Naive thymus-derived CD8-positive, alpha-beta T cell (primary cell): ENCODE data around the gene SPAST. TPM values are rescaled to one million over a fixed set of nuclear protein-coding genes. Genes with fewer than 3 reads are reported as not detected.
"Not testable (repeated sequence)": the region's sequence is repeated elsewhere in the genome, so short reads cannot be mapped to it uniquely, and the experiment has no call there.

Source experiments
- ATAC-seq, 2 donors: fragments of 150-1000 bp; cut with Tn5 transposase in 1 of 2; sonication (Bioruptor Pico), chemical (Tn5 transposase) in 1 of 2; 1 replicate in 1 of 2; 2 replicates in 1 of 2; pipeline ENCODE4 v1.10.0; 2021; ENCODE audit warnings: mild to moderate bottlenecking in 2 of 2, moderate library complexity in 2 of 2
- POLR2A ChIA-PET: fragments of 350-600 bp; sonication (Branson Sonifier 250); formaldehyde crosslinking; loops from one replicate; lab custom pipeline; 2021; ENCODE audit warnings: antibody characterized with exemption; lab: Charles Lee
- DNase-seq, 10 donors: peaks; one replicate each; pipeline versions ENCODE4 v3.0.0 to v3.0.0-alpha.2; 2020 to 2022
- H3K27ac Mint-ChIP-seq, 10 donors: one replicate each; pipeline ENCODE4 v1.8.0; 2020 to 2022; ENCODE audit warnings: mild to moderate bottlenecking in 10 of 10, mixed read lengths in 10 of 10, moderate library complexity in 4 of 10, inconsistent platforms in 1 of 10
- H3K27me3 Mint-ChIP-seq, 5 donors: one replicate each; pipeline ENCODE4 v1.8.0; 2021 to 2022; ENCODE audit warnings: mixed read lengths in 5 of 5
- H3K36me3 Mint-ChIP-seq, 3 donors: one replicate each; pipeline ENCODE4 v1.8.0; 2020 to 2022; ENCODE audit warnings: mixed read lengths in 3 of 3, mild to moderate bottlenecking in 2 of 3, inconsistent platforms in 1 of 3
- H3K4me1 Mint-ChIP-seq, 4 donors: one replicate each; pipeline ENCODE4 v1.8.0; 2021 to 2022; ENCODE audit warnings: mixed read lengths in 4 of 4
- H3K4me3 Mint-ChIP-seq, 10 donors: one replicate each; pipeline ENCODE4 v1.8.0; 2020 to 2022; ENCODE audit warnings: mild to moderate bottlenecking in 10 of 10, mixed read lengths in 10 of 10, moderate library complexity in 6 of 10, inconsistent platforms in 1 of 10
- H3K9me3 Mint-ChIP-seq, 9 donors: one replicate each; pipeline ENCODE4 v1.8.0; 2020 to 2022; ENCODE audit warnings: mixed read lengths in 9 of 9, mild to moderate bottlenecking in 3 of 9, inconsistent platforms in 1 of 9, moderate library complexity in 1 of 9
- polyA plus RNA-seq, 3 donors: library from polyadenylated mRNA; unstranded; fragments of 300-500 nt; fragmentation: Illumina TruSeq; gene quantifications; one replicate each; pipeline ENCODE4 v1.2.3, GENCODE V29; 2021
- total RNA-seq, 8 experiments: library from RNA in 2 of 8; stranded (reverse) in 2 of 8; gene quantifications; one replicate each; pipeline ENCODE4 v1.2.3 and lab custom pipeline; 2021 to 2026

Gene SPAST, protein sequence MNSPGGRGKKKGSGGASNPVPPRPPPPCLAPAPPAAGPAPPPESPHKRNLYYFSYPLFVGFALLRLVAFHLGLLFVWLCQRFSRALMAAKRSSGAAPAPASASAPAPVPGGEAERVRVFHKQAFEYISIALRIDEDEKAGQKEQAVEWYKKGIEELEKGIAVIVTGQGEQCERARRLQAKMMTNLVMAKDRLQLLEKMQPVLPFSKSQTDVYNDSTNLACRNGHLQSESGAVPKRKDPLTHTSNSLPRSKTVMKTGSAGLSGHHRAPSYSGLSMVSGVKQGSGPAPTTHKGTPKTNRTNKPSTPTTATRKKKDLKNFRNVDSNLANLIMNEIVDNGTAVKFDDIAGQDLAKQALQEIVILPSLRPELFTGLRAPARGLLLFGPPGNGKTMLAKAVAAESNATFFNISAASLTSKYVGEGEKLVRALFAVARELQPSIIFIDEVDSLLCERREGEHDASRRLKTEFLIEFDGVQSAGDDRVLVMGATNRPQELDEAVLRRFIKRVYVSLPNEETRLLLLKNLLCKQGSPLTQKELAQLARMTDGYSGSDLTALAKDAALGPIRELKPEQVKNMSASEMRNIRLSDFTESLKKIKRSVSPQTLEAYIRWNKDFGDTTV
- total RNA-seq (10 to 100 TPM; 24.8 to 24.9 TPM), polyA plus RNA-seq (1 to 10 TPM; 6.8 to 9.7 (median 9.0) TPM), total RNA-seq (lab: John Stamatoyannopoulos, UW) (24.1 to 62.7 (median 39.2) reads per million in 6 experiments)

GRCh38 chr2:32063310-32064020 is at the start of gene SPAST:
TSS of gene SPAST (plus strand) at chr2:32063556. CDS start at chr2:32063832, 276 bp downstream.
- DNase-seq: peak; percentile 92 to 97 (median 95)
- ATAC-seq: peak; percentile 87 to 90
- H3K4me1 Mint-ChIP-seq: peaks cover 15 to 46% (median 33%) of the 10 kb centered on the region in 4 donors
- peaks cover 0 to 1% (median 0%) of the 10 kb centered on the region in 9 donors for H3K9me3 Mint-ChIP-seq
- POLR2A ChIA-PET: interaction anchor here (0.6 to 4.9 kb wide), 16 partner anchors 8 to 1521 kb away, joined by 3 to 73 read pairs (median 3); partner anchors contain the start of genes DPY30, MEMO1 and SLC30A6
- H3K4me3 Mint-ChIP-seq: peak within 1 kb of the TSS; percentile 93 to 100 (median 98)
- H3K36me3 Mint-ChIP-seq: peaks cover 0 to 14% (median 2%) of the 10 kb centered on the region in 3 donors
- no peaks in the 10 kb centered on the region for H3K27me3 Mint-ChIP-seq
- H3K27ac Mint-ChIP-seq: peak within 1 kb of the TSS; percentile 88 to 97 (median 96)

GRCh38 chr2:32018789-32019482 is 44.4 kb upstream of the SPAST start:
- DNase-seq, H3K9me3 Mint-ChIP-seq, H3K4me1 Mint-ChIP-seq, ATAC-seq, H3K27me3 Mint-ChIP-seq, H3K4me3 Mint-ChIP-seq: not testable (repeated sequence)
- peaks cover 0 to 48% (median 15%) of the 10 kb centered on the region in 3 donors for H3K36me3 Mint-ChIP-seq
- POLR2A ChIA-PET: interaction anchor here (0.7 kb wide), 1 partner anchor 19 kb away, joined by 3 read pairs; no protein-coding TSS in a partner anchor
- H3K27ac Mint-ChIP-seq: peak overlapping the region in 2 of 10 donors; percentile 19 to 33

GRCh38 chr2:32034198-32034887 is 29.0 kb upstream of the SPAST start:
- peak overlapping the region in 4 of 10 donors; percentile 3 to 71 (median 44) for H3K27ac Mint-ChIP-seq

DNA sequence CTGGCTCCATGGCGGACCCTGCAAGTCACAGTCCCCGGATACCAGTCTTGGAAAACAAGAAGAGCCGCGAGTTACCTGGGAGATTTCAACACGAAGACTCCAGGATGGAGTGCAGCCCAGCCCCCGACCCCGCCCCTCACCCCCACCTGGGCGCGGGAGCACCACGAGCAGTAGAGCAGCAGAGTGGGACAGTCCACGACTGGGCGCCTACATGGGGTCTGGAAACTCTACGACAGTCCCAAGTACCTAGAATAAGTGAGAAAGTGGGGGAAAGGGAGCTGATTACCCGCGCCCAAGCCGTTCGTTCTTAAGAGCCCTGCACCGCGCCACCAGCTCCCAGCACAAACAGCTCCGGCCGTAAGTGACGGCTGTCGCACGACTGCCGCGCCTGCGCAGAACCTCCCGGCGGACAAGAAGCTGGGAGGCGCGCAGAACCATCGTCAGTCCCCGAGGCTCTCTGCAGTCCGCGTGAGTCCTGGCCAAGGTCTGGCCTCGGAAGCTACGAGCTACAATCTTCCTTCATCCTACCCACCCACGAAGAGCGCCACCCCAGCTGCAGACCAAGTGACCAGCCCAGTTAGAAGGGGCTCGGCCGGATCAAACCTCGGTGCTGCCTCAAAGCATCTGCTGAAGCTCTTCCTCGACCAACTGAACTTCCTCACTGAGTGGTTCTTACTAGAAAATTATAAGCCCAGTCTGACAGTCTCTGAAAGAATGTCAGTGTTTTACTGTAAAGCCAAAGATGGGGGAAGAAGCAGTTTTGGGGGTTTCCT is 23.7 kb upstream of the SPAST start, which contains the start of gene DPY30:
Gene DPY30 (minus strand): TSS at position 359 of the 773 bp plus-strand sequence. CDS start 349 bp downstream, at position 10.
- Mint-ChIP-seq H3K9me3 (no peaks in the 10 kb centered on the region), H3K4me3 (peak within 1 kb of the TSS; percentile 84 to 97 (median 92)), H3K36me3 (peaks cover 0 to 17% (median 4%) of the 10 kb centered on the region in 3 donors), H3K4me1 (peaks cover 3 to 25% (median 18%) of the 10 kb centered on the region in 4 donors), H3K27me3 (peaks cover 0 to 3% (median 0%) of the 10 kb centered on the region in 5 donors), H3K27ac (peak within 1 kb of the TSS; percentile 91 to 98 (median 95))
- POLR2A ChIA-PET: interaction anchor here (0.6 to 2.9 kb wide), 13 partner anchors 10 to 317 kb away, joined by 3 to 73 read pairs (median 5); partner anchors contain the start of genes MEMO1 and SPAST
- DNase-seq: peak; percentile 82 to 94 (median 89)
- peak; percentile 91 to 96 for ATAC-seq

More at GRCh38 chr2:32034198-32034887, 29.0 kb upstream of the SPAST start:
- POLR2A ChIA-PET: interaction anchor here (0.6 to 0.7 kb wide), 2 partner anchors 197 to 277 kb away, joined by 3 to 4 read pairs; no protein-coding TSS in a partner anchor
- peaks cover 0 to 56% (median 8%) of the 10 kb centered on the region in 3 donors for H3K36me3 Mint-ChIP-seq
- peaks cover 13 to 44% (median 31%) of the 10 kb centered on the region in 4 donors for H3K4me1 Mint-ChIP-seq
- not testable (repeated sequence) for H3K9me3 Mint-ChIP-seq, ATAC-seq, H3K27me3 Mint-ChIP-seq, DNase-seq
- peak overlapping the region in 4 of 10 donors; percentile 9 to 15 (median 14) for H3K4me3 Mint-ChIP-seq

- no peaks in the 10 kb centered on the region for H3K36me3 Mint-ChIP-seq
- H3K9me3 Mint-ChIP-seq: no peaks in the 10 kb centered on the region
- no peak for DNase-seq
- peaks cover 2 to 16% (median 14%) of the 10 kb centered on the region in 4 donors for H3K4me1 Mint-ChIP-seq
- POLR2A ChIA-PET: no interaction called here
- no peak for ATAC-seq
- no peak overlapping the region for H3K27ac Mint-ChIP-seq
- no peak overlapping the region for H3K4me3 Mint-ChIP-seq
- H3K27me3 Mint-ChIP-seq: peaks cover 0 to 3% (median 0%) of the 10 kb centered on the region in 5 donors
Observed at GRCh38 chr2:32043561-32043960, 19.8 kb upstream of the SPAST start.

DNA sequence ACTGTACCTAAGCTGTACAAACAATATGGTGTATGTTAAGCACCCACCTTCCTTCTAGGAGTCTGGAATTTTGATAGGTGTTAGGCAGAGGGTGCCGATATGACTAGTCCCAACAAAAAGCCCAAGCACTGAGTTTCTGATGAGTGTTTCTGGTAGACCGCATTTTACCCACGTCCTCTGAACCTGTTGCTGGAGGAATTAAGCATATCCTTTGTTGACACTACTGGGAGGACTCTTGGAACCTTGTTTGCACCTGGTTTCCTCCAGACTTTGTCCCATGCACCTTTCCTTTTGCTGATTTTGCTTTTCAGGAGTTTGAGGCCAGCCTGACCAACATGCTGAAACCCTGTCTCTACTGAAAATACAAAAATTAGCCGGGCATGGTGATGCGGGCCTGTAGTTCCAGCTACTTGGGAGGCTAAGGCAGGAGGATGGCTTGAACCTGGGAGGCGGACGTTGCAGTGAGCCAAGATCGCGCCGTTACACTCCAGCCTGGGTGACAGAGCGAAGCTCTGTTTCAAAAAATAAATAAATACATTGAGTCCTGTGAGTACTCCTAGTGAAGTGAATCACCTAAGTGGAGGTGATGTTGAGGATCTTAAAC is 11.4 kb upstream of the SPAST start:
- H3K36me3 Mint-ChIP-seq: no peaks in the 10 kb centered on the region
- H3K4me3 Mint-ChIP-seq: no peak overlapping the region
- no peak for ATAC-seq
- POLR2A ChIA-PET: interaction anchor here (0.5 to 1.3 kb wide), 2 partner anchors 11 to 12 kb away, joined by 3 read pairs; partner anchors contain the start of genes DPY30 and SPAST
- DNase-seq: no peak
- H3K27ac Mint-ChIP-seq: no peak overlapping the region
- no peaks in the 10 kb centered on the region for H3K27me3 Mint-ChIP-seq
- no peaks in the 10 kb centered on the region for H3K4me1 Mint-ChIP-seq
- no peaks in the 10 kb centered on the region for H3K9me3 Mint-ChIP-seq

DNA sequence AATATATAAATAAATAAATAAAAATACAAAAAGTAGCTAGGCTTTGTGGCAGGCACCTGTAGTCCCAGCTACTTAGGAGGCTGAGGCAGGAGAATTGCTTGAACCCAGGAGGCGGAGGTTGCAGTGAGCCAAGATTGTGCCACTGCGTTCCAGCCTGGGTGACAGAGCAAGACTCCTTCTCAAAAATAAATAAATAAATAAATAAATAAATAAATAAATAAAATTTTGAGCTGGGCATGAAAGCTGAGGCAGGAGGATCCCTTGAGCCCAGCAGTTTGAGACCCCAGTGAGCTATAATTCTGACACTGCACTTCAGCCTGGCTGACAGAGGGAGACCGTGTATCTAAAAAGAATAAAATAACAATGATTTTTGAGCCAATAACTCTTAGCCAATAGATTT is 8.8 kb upstream of the SPAST start:
- DNase-seq, H3K36me3 Mint-ChIP-seq, H3K4me3 Mint-ChIP-seq, H3K4me1 Mint-ChIP-seq, H3K9me3 Mint-ChIP-seq, H3K27ac Mint-ChIP-seq, ATAC-seq, H3K27me3 Mint-ChIP-seq: not testable (repeated sequence)
- POLR2A ChIA-PET: interaction anchor here (1.0 kb wide), 1 partner anchor 15 kb away, joined by 5 read pairs; the partner anchor contains the start of gene DPY30

- no peak overlapping the region for H3K4me3 Mint-ChIP-seq
- ATAC-seq (no peak), DNase-seq (no peak)
- H3K27me3 Mint-ChIP-seq: no peaks in the 10 kb centered on the region
- POLR2A ChIA-PET: no interaction called here
- H3K9me3 Mint-ChIP-seq: peaks cover 0 to 1% (median 0%) of the 10 kb centered on the region in 9 donors
- no peaks in the 10 kb centered on the region for H3K36me3 Mint-ChIP-seq
- H3K27ac Mint-ChIP-seq: no peak overlapping the region
- peaks cover 5 to 13% (median 7%) of the 10 kb centered on the region in 4 donors for H3K4me1 Mint-ChIP-seq
Observed at GRCh38 chr2:32058130-32058529, 5.2 kb upstream of the SPAST start.

DNA sequence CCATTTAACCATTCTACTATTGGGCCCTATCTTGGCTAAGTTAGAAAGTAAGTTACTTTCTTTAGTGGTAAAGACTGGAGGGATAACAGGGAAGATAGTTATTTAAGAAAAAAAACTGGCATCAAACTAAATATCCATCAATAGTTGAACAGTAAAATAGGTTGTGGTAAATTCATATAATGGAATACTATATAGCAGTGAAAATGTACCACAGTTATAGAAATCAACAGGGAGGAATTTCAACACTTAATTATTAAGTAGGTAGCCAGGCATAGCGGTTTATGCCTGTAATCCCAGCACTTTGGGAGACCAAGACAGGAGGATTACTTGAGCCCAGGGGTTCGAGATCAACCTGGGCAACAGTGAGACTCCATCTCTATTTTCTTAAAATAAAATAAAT is 3.1 kb upstream of the SPAST start:
- H3K27me3 Mint-ChIP-seq: no peaks in the 10 kb centered on the region
- H3K4me1 Mint-ChIP-seq: peaks cover 7 to 25% (median 16%) of the 10 kb centered on the region in 4 donors
- POLR2A ChIA-PET: no interaction called here
- H3K4me3 Mint-ChIP-seq: no peak overlapping the region
- H3K27ac Mint-ChIP-seq: no peak overlapping the region
- peaks cover 0 to under 1% (median 0%) of the 10 kb centered on the region in 3 donors for H3K36me3 Mint-ChIP-seq
- ATAC-seq (no peak), DNase-seq (no peak)
- peaks cover 0 to 1% (median 0%) of the 10 kb centered on the region in 9 donors for H3K9me3 Mint-ChIP-seq

DNA sequence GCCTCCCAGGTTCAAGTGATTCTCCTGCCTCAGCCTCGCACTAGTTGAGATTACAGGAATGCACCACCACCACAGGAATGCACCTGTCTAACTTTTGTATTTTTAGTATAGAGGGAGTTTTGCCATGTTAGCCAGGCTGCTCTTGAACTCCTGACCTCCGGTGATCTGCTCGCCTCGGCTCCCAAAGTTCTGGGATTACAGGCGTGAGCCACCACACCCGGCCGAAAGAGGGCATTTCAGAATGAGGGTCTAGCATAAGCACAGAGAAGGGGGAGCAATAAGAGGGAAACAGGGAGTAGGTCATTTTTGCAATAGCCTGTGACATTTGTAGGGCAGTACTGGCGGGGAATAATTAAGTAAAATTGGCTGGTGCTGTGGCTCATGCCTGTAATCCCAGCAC is 1.9 kb upstream of the SPAST start:
- Mint-ChIP-seq H3K4me3 (peak overlapping the region; percentile 45 to 100 (median 64)), H3K27me3 (no peaks in the 10 kb centered on the region), H3K9me3 (peaks cover 0 to 1% (median 0%) of the 10 kb centered on the region in 9 donors), H3K36me3 (peaks cover 0 to 9% (median 0%) of the 10 kb centered on the region in 3 donors), H3K4me1 (peaks cover 12 to 36% (median 27%) of the 10 kb centered on the region in 4 donors), H3K27ac (peak overlapping the region in 4 of 10 donors; percentile 33 to 95 (median 82))
- DNase-seq: no peak
- POLR2A ChIA-PET: interaction anchor here (4.9 kb wide), 1 partner anchor 22 kb away, joined by 73 read pairs; the partner anchor contains the start of gene DPY30
- no peak for ATAC-seq
